ENCODE results near the gene VGLL3.
"Not testable (repeated sequence)": the region's sequence is repeated elsewhere in the genome, so short reads cannot be mapped to it uniquely, and the experiment has no call there.

VGLL3 gene

GRCh38 chr3:86990734-86991481 lies at the start of gene VGLL3:
Gene VGLL3 (minus strand): TSS chr3:86991149. CDS start chr3:86990743, 406 bp downstream.
- DNase-seq = no peak

DNA sequence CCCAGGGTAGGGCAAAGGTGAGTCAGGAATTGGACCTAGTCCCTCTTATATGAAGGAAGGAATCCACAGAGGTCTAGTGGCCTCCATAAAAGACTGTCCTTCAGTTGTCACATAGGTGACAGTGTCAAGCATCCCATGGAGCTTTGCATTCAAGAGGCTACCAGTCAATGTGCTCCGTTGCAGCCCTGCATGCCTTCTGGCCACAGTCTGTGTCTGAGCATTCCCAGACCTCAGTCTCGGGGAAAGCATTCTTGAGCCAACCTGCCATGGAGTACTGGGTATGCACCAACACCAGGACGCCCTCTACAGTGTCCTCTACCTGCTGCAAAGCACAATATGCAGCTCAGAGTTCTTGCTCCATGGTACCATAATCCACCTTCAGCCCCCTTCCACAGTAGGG lies 46.7 kb upstream of the VGLL3 start:
- no peak for DNase-seq

- no peak for DNase-seq
Observed at GRCh38 chr3:87036671-87037070, 45.7 kb upstream of the VGLL3 start.

GRCh38 chr3:87035339-87035738 lies 44.4 kb upstream of the VGLL3 start:
- no peak for DNase-seq

DNA sequence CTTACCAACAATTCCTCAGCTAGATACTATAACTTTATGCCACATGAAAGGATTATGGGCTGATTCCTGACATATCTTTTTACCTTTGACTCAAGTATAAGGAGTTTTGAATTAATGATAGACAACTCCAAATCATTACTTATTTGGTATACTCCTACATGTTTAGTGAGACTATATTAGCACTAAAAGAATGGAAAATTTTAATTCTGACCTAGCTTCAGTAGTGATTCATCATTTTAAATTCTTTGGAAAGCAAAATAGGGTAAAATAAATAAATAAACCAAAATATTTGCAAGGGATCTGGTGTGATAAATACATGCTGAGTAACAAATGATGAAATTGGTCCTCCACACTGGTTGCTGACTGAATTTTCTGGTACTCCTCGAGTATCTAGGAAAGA lies 42.3 kb upstream of the VGLL3 start:
- DNase-seq = no peak

DNA sequence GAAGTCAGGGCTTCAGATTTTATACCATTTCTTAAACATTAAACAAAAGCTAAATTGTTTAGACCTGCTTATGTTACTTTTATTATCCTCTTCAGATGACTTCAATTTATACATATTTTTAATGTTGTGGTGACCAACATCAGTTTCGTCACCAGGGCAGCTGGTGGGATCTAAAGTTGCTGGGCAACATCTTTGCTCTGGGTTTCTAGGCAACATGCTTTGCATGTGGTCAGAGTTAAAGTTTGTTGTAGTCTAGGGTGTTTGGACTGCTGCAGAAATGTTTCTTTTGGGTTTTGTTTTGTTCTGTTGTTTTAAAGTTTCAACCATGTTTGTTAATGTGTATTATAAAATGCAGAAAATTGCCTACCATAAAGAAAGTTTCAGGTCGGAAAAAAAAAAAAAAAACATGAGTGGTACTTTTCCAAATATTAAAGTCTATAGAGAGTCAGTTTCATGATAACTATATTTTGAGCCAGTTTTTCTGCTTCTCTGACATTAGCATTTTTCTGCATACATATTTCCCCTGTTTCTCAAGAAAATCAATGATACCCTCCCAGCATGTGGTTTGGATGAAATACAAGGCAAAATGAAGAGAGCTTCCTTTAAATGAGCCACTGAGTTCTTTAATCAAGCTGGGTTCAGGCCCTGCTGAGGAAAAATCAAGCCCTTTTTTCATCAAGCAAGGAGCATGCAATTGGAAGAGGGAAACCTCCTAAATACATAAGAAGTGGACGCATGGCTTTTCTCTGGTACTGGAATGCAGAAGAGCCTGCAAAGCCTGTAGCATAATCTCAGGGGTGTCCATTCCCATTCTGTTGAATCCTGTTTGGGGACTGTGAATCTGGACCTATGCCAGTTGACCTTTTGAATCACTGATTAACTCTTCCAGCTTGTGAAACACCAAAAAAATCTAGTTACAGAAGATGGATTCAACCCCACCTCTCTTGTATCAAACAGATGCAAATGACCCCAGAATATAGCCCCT lies 35.0 kb upstream of the VGLL3 start:
- no peak for DNase-seq

- DNase-seq = not testable (repeated sequence)
Observed at GRCh38 chr3:87017370-87017769, 26.4 kb upstream of the VGLL3 start.

GRCh38 chr3:87009271-87009670 lies 18.3 kb upstream of the VGLL3 start:
- DNase-seq = no peak

- DNase-seq = no peak
Observed at GRCh38 chr3:87006844-87007439, 16.0 kb upstream of the VGLL3 start.

- no peak for DNase-seq
Observed at GRCh38 chr3:87004883-87005282, 13.9 kb upstream of the VGLL3 start.

DNA sequence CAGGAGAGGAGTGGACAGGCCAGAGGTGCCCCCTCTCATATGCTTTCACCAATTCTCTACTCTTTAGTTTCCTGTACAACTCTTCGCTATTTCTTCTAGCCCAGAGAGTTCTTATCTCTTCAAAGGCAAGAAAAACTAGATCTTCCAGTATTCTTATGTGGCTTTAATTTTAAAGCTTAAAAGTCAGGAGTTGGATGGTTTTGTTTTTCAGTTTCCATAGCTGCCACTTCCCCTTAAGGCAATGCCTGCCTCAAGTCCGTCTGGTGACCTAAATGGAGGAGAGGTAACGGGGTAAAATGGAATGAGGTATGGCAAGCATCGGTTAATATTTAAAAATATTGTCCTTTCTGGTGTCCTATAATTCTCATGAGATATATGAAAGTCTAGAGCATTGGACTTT lies 11.4 kb upstream of the VGLL3 start:
- DNase-seq = no peak

DNA sequence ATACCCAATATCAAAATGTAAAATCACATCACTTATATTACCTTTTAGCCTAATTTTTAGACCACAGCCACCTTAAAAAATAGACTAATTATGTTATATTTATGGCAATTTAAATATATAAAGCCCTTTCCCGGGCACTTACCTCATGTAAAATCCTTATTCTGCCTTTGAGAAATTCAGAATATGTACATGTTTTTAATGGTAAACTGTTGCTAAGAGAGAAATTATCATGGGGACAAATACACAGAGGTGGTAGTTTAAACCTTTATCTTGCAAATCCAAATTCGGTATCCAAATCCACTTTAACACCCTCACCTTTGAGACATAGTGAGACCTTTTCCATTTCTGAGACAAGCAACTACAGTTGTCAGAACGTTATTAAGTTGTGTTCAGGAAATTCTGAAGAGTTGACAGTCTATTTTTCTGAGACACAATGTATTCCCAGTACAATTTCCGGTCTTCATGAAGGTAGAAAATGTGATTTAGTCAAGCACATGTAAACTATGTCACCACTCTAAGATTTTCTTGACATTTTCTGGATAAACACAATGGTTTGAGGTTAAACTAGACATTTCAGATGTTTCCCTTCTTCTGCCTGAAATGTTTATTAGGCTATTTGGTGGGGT lies 10.6 kb upstream of the VGLL3 start:
- DNase-seq = no peak

- no peak for DNase-seq
Observed at GRCh38 chr3:87000940-87001339, 10.0 kb upstream of the VGLL3 start.

GRCh38 chr3:86998569-86998968 lies 7.6 kb upstream of the VGLL3 start:
- DNase-seq = no peak

GRCh38 chr3:86996261-86996955 lies 5.5 kb upstream of the VGLL3 start:
- DNase-seq = no peak

DNA sequence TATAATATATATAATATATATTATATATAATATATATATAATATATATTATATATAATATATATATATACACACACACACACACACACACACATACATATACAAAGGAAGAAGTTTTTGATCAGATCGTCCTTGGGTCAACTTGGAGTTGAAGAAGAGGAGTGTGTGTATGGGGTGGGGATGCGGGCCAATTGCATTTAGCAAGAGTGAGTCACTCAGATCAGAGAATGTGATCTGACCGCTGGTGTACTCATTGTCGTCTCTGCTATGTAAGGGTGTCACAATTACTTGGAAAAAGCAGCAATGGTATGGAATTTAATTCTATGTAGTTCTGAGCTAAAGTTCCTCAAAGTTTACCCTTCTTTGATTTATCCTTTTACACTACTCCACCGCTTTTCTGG lies 4.6 kb upstream of the VGLL3 start:
- no peak for DNase-seq

GRCh38 chr3:86993704-86994103 lies 2.8 kb upstream of the VGLL3 start:
- DNase-seq = no peak

GRCh38 chr3:86991840-86992435 lies 989 bp upstream of the VGLL3 start:
- no peak for DNase-seq

DNA sequence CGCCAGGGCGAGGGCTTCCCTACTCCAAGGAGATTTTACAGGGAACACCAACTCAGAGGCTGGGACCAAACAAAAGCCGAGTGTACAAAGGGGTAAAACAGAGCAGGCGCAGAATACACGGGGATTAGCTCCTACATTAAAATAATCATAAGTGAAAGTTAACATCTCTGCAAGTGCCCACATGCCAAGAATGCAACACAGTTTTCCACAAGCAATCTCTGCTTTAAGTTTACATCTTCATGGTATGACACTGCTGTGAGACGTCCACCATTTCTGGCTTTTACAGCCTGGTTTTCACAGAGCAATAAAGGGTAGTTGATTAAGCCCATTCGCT lies 500 bp upstream of the VGLL3 start:
- no peak for DNase-seq

DNA sequence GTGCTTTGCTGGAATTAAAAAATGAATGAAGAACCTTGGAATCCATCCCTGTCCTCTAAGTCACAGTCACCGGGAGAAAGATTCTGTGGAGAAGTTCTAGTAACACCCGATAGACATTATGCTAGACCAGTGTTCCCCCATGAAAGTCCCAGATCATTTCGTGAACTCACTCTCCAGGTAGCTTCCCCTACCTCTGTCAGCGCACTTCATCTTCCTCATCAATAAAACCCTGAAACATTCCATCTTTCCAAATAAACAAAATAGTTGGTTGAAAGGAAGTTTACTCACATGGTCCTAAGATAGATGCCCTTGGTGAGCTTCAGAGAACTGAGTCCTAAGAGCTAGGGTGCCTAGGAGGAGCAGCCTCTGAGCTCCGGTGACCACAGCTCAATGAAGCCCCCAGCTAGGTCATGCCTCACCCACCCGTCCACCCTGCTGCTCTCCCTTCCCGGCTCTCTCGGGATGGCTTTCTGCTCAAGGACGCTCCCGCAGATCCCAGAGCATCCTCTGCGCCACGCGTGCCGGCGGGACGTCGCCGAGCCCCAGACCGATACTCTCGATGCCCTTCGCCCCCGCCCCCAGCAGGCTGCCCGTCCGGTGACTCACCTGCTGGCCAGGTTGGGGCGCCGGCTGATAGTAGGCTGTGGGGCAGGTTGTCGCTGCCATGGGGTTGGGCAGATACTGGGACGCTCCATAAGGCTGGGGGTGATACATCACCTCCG lies 776 bp downstream of the VGLL3 start:
- DNase-seq = no peak

DNA sequence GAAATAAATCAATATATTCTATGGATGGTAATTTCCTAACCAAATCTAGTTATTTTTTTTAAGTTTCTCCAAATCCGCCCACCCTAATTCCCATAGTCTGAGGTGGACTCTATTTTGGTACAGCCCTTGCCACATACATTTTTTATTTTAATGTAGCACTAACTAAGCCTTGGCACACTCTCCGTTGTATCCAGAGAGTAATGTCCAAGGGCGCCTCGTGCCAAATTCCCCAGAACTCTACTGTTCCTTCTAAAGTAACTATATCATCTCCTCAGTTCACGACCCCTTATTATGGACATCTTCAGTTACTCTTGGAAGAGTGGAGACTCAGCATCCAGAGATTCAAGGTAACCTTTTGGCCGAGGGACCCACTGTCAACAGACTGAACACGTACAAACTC lies 1.3 kb downstream of the VGLL3 start:
- no peak for DNase-seq

- no peak for DNase-seq
Observed at GRCh38 chr3:86989006-86989405, 1.9 kb downstream of the VGLL3 start.
